Activated T-cell treated with anti-CD3 and anti-CD28 coated beads, Interleukin-2, amount 50 U/mL, for 1 hour (primary cell): Measurements from ENCODE around the gene AMIGO2.
"Not testable (repeated sequence)": the region's sequence is repeated elsewhere in the genome, so short reads cannot be mapped to it uniquely, and the experiment has no call there.

ENCODE experiments used
- DNase-seq: peaks from one replicate; pipeline ENCODE4 v3.0.0-alpha.2; 2020

The AMIGO2 gene

DNA sequence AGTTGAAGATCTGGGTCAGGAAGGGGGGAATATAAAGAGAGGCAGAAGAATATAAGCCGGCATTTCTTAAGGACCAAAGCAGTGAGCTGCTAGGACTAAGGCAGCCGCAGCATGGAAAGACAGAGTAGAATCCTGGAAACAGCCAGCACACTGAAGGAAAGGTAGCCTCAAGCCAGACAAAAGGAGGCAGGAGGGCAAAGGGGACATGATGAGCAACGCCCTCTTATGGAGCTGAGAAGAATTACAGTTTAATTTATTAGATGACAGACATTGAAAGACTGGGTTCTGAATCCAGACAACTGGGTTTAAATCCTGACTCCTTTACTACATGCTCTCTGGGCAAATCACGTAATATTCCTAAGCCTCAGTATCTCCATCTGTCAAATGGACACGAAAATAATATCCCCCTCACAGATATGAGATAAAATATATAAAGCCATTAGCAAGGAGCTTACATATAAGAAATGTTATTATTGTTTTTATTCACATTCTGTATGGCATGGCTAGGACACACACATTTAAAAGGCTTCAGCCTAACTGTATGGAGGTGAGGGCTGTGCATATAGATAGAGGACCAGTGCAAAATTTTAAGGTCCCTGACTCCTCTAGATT, 8.4 kb downstream of the AMIGO2 start:
- DNase-seq, result no peak

DNA sequence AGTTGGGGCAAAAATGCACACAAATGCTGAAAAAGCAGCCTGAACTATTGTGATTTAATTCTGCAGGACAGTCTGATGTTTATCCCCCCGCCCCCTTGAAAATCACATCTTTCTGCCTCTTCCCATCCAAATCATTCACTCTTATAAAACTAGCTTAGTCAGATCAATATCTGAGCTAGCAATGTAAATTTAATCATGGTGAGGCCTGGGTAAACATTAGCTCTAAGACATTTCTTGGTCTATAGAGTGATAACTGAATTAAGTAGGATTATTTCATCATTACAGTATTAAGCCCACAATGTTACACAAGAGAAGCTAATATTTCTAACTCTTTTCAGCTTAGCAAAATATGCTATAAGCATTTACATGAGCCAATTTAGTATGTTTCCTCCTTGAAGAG, 9.4 kb downstream of the AMIGO2 start:
- DNase-seq, result no peak

DNA sequence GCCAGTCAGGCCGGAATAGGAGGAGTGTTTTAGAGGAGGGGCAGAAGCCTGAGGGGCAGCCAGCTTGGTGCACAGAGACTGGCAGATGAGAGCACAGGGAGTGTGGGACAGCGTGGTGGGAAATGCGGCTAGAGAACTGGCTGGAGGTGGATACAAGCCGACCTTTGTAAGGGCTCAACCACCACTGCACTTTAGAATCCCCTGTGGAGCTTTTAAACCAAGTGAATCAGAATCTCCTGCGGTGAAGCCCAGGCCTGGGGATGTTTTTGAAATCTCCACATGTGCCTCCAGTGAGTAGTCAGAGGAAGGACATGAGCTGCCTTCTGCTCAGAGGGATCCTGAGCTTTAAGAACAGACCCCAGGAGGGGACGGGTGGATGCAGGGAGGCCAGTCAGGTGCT, 11.2 kb downstream of the AMIGO2 start:
- DNase-seq, result no peak

DNA sequence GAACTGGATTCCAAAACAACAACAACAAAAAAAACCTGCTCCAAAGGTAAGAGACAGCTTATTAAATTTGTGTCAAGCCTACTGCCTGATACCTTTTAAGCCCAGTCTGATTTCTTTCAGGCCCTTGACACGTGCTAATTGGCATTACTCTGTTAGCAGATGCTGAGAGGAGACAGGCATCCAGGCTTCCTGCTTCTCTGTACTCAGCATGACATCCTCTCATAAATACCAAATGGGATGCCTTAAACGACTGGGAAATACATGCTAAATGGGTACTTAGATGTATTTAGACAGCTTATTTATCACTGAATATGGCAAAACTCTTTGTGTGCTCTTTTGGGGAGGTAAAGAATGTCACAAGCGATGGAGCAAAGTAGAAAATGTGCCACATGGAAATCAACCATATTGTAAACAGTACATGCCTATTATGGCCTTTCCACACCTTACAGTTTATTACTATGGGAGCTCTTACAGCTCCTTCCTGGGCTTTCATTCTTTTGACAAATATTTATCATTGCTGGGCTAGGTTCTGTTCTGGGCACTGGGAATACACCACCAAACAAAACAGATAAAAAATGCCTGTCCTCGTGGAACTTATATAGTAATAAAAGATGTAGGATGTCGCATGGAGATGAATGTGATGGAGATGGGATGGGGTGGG, 11.9 kb downstream of the AMIGO2 start:
- no peak for DNase-seq

DNA sequence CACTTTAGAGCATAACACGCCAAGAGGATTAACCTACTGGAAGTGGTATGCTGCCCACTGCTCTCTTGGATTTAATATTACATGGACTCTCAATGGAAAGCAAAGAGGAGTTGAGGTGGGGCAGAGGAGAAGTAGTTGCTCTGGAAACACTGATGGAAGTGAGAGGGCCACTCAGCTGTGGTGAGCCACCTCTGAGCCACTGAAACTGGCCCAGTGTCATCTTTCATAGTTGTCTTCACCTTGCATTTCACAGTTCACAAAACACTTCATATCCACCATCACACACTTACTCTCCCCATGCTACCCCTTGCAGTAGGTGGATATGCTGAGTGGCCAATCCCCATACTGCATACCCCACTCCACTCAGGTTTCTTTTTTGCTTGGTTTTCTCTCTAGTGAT, 12.6 kb downstream of the AMIGO2 start:
- DNase-seq, result no peak

DNA sequence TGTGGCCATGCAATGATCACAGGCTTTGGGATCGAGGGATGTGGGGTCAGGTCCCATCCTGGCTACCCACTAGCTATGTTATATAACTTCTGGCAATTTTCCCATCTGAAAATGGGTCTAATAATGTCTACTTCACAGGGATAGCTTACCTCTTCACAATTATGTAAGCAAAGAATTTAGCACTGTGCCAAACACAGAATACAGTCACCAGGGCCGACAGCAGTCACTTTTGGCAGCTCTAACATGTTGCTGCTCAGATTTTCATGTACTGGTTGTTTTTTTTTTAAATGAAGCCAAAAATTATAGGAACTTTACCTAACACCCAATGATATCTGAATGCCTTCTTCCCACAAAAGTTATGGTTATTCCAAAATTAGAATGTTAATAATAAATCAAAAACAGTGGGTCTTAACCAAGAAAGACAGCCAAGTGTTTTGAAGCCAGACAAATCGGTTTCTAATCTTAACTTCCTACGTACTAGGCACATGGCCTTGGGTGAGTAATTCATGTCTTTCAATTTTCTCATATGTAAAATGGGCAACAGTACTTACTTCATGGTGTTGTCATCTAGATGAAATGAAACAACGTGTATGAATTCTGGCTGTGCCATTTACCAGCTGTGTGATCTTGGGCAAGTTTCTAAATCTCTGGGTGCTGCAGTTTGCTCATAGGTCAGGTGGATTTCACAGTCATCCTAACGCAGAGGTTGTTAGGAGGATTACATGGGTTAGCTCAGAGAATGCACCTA, 13.3 kb downstream of the AMIGO2 start:
- no peak for DNase-seq

DNA sequence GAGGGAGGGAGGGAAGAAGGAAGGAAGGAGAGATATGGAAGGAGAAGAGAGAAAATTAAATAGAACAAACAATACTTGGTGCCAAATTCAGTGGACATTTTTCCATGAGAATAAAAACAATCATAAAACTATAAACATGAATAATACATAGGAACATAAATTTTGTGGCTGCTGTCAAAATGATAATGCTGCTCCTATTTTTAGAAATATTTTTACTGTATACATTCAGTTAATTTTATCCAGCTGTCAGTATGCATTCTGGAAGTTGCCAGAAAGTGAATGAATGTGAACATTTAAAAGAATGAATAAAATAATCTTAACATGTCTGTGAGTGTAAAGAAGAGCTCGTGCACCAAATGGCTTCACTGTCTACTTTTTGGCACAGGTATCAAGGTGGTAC, 14.2 kb downstream of the AMIGO2 start:
- no peak for DNase-seq

DNA sequence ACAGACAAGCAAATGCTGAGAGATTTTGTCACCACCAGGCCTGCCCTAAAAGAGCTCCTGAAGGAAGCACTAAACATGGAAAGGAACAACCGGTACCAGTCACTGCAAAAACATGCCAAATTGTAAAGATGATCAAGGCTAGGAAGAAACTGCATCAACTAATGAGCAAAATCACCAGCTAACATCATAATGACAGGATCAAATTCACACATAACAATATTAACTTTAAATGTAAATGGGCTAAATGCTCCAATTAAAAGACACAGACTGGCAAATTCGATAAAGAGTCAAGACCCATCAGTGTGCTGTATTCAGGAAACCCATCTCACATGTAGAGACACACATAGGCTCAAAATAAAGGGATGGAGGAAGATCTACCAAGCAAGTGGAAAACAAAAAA, 21.1 kb downstream of the AMIGO2 start:
- DNase-seq, result not testable (repeated sequence)

DNA sequence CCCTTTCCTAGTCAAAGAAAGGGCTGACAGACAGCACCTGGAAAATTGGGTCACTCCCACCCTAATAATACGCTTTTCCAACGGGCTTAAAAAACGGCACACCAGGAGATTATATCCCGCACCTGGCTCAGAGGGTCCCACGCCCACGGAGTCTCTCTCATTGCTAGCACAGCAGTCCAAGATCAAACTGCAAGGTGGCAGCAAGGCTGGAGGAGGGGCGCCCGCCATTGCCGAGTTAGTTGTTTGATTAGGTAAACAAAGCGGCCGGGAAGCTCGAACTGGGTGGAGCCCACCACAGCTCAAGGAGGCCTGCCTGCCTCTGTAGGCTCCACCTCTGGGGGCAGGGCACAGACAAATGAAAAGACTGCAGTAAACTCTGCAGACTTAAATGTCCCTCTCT, 22.8 kb downstream of the AMIGO2 start:
- not testable (repeated sequence) for DNase-seq

DNA sequence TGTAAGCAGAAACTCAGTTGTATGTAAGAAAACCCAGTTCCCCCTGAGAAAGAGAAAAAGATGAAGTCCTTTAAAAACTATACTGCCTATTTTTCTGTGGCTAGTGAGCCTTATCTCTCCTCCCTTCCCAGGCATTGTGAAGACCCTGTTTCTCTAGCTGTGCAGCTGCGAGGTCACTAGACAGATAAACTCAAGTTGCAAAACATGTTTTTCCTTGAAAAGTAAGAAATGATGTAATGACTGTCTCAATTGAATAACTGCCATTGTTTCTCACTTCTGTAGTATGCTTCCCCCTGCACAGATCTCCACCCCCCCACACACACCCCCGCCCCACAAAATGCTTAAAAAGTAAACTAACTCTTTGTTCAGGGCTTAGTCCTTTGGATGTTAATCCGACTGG, 23.9 kb downstream of the AMIGO2 start:
- not testable (repeated sequence) for DNase-seq

DNA sequence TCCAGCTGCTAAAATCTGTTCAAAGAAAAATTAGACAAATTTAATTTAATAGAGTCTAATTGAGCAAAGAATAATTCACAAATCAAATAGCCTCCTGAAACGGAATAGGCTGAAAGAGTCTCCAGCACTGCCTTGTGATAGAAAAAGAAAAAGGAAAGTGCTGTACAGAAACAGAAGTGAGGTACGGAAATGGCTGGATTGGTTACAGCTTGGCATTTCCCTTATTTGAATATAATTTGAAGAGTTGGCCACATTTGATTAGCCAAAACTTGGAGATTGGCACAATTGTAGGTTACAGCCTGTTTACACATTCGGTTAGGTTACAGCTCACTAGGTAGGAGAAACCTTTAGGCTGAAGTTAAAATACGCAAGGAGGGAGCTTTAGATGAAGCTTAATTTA, 25.1 kb downstream of the AMIGO2 start:
- DNase-seq, result no peak

DNA sequence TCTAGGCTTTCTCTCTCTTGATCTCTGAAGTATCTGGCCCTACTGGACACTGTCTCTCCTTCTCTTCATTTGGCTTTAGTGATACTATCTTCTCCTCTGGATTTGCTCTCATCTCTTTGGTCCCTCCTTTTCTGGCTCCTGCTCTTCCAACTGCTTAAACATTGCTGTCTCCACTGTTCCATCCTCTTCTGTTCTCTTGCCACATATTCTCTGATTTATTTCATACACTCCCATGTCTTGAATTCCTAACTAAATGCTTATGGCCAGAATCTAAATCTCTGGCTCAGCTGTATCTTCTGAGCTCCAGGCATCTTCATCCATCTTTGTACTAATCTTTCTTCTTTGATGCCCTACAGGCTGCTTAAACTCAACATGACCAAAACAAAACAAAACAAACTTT, 25.8 kb downstream of the AMIGO2 start:
- no peak for DNase-seq

DNA sequence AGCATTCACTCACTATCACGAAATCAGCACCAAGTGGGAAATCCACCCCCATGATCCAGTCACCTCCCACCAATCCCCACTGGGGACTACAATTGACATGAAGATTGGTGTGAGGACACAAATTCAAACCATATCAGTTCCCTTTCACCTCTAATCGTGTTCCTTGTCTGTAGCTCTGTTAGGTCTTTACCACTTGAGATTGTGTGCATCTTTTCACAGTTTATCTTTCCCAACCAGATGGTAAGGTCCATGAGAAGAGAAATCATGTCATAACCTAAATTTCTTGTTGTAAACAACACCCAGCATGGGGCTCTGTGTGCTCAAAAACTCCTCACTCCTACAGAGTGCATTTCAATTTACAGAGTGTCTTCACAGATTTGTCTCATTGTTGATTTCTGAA, 27.5 kb downstream of the AMIGO2 start:
- DNase-seq, result no peak

DNA sequence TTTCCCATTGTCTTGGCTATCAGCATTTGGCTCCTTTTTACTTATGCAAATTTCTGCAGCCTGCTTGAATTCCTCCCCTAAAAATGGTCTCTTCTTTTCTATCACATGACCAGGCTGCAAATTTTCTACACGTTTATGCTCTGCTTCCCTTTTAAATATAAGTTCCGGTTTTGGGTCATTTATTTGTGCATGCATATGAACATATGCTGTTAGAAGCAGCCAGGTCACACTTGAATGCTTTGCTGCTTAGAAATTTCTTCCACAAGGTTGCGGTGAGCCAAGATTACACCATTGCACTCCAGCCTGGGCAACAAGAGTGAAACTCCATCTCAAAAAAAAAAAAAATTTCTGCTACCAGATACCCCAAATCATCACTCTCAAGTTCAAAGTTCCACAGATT, 28.5 kb downstream of the AMIGO2 start:
- not testable (repeated sequence) for DNase-seq

DNA sequence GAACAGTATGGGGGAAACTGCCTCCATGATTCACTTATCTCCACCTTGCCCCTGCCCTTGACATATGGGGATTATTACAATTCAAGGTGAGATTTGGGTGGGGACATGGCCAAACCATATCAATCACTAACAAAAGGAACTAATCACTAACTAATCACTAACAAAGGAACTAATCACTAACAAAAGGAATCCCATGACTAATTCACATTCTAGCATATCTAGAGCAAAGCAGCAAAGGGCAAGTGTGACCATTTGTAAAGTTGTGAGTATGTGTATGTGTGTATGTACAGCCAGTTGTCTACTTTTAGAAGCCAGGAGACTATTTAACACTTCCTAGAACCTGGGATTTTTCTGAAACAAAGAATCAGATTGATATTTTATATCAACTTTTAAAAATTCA, 31.2 kb downstream of the AMIGO2 start:
- DNase-seq, result no peak

DNA sequence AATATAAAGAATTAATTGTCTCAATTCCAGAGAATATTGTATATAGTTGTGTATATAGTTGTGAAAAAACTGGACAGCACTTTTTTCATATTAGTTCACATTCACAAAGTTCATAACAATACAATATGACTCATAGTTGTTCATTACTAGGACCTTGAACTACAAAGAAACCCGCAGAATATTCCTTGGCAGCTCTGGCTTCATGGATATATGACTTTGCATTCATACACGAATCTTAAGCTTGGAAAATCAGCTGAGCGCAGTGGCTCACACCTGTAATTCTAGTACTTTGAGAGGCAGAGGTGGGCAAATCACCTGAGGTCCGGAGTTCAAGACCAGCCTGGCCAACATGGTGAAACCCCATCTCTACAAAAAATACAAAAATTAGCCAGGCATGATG, 38.4 kb downstream of the AMIGO2 start:
- DNase-seq, result no peak

DNA sequence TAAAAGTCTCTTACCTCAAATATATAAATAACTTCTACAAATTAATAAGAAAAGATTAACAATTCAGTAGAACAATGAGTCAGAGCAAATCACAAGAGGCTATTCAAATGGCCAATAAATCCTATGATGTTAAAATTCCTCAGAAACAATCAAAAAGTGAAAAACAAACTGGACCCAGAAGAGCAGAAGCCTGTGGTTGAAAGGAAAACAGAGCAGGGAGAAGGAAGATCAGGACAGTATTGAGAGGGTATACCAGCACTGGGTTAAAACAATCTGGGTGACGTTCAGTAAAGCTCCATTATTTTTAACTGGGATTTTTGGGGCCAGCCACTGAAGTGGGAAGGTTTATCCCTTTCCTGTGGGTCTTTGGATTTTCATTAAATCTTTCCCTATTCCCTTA, 40.0 kb downstream of the AMIGO2 start:
- no peak for DNase-seq

DNA sequence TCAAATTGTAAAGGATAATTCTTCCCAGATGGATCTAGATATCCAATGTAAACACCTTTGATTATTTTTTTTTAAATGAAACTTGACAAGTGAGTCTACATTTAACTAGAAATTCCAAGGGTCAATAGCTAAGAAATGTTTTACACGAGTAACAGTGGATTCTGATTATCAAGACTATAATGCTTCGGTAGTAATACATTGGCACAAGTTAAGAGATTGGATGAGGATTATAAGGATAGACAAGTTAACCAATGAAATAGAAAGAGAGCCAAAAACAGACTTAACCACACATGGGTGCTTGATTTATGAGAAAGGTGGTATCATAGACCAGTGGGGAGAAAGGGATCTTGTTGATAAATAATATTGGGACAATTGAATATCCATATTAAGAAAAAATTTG, 40.7 kb downstream of the AMIGO2 start:
- DNase-seq, result no peak

DNA sequence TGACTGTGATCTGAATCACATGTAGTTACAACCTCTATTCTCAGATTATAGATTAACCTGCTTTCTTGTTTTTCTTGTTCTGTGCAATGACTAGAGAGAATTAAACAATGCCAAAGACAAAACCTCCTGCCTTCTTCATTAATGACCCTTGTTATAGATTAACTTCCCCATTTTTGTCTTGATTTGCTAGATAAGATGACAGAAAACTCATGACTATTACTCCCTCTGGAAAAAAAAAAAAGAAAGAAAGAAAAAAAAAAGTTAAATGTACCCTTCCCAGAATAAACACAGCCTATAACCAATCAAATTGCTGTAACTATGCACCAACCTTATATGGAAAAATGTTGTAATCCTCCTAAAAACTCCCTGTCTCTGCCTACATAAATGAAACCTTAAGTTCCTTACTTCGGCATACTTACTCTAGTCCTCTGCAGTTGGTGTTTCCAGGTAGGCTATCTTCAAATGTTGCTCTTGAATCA, 41.5 kb downstream of the AMIGO2 start:
- no peak for DNase-seq

DNA sequence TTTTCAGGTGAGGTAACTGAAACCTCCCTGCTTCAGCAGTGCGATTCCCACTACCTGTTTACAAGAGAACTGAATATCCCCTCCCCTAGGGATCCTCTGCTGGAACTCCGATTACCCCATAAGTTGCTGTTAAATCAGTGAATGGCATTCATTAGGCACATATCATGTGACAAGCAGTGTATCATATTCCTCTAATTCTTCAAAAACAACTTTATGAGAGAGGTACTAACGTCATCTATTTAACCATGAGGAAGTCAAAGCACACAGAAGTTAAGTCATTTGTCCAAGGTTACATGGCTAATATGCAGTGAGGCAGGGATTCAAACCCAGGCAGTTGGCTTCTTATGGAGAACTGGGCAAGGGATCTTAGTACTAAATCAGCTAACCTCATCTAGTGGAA, 44.3 kb downstream of the AMIGO2 start:
- DNase-seq, result no peak

DNA sequence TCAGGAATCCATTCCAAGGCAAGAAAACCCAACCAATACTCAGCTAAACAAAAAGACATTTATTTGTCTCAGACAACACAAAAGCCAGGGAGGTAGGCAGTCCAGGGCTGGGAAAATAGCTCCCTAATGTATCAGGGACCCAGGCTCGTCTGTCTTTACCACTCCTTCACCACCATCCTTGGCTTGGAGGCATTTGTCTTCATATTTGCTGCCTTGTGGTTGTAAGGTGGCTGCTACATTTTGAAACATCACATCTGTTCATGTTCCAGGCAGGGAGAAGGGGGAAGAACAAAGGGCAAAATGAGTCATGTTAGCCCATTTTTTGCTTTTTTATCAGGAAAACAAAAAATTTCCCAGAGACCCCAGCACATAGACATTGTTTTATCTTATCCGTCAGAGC, 45.1 kb downstream of the AMIGO2 start:
- DNase-seq, result no peak

DNA sequence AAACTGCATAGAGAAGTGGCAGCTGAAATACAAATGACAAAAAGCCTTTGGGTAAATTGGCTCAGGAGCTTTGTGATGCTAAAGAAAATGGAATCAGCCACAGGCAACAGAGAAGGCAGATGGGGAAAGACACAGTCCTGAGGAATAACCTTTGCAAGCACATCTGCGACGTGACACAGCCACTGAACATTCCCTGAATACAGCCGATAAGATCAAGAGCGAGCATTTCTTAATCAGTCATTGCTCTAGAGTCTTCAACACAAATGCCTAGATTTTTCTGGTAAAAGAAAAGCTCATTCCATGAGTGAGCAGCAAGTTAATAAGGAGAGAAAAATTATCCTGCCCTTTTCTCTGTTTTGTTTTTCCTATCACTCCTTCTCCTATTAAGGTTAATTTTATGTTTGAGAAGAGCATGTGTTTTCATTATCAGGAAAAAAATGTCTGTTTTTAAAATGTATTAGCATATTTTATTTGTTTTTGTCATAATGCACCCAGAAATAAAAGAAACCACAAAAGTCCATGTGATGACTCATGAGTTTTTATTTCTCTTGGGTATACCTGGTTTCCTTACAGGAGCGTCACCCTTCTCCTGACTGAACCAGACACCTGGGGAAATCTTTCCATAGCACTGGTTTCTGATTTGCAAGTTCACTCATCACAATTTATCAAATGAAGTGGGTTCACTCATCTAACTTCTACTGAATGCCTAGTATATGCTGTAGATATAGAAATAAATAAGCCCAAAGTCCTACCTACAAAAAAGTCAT, 45.8 kb downstream of the AMIGO2 start:
- no peak for DNase-seq

DNA sequence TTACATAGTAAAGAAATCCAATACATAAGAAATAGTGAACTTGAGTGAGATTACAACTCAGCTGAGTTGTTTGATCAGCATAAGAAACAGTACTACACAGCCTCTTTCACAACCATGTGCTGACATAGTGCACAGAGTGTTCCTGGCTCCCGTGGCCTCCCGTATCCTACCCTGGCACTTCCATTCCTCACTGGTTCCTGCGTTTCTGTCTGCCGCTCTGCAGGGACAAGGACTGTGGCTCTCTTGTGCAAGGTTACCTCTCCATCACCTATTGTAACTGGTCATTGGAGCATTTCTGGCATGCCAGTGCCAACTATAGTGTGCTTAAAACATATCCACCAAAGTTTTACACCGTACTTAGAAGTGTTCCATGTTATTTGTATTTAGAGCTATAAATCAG, 46.7 kb downstream of the AMIGO2 start:
- no peak for DNase-seq

DNA sequence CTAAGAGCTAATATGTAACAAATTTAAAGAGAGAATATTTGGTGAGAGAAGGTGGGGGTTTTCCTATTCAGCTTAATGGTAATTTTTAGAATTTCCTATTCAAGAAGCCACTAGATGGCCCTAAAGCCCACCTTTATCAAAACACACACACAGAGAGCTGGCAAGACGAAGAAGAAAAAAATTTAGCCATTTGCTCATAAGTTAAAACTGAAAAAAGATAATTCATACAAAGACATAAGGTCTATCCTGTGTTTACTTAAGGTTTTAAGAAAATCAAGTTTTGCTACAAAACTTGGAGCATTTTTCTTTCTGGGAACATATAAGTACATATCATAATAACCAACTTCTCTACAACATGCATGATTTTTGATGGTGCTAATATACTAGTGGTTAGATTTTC, 47.1 kb downstream of the AMIGO2 start:
- DNase-seq, result no peak
